Vagina (tissue), 2 donors: ENCODE results near the gene ASCC2. TPM values are rescaled to one million over a fixed set of nuclear protein-coding genes. Genes with fewer than 3 reads are reported as not detected.

Experiments used
- DNase-seq, 2 donors: peaks; one replicate each; pipeline ENCODE4 v3.0.0-alpha.2; 2017; ENCODE audit errors: extremely low spot score in 2 of 2
- H3K27ac ChIP-seq: fragments of 200-600 bp; sonication (generic); one replicate; pipeline ENCODE4 v1.5.1; 2019
- H3K27me3 ChIP-seq: fragments of 200-600 bp; sonication (generic); one replicate; pipeline ENCODE4 v1.5.1; 2019
- H3K36me3 ChIP-seq, 2 donors: fragments of 200-600 bp; sonication (generic); one replicate each; pipeline ENCODE4 v1.5.1; 2017 to 2019
- H3K4me1 ChIP-seq: fragments of 200-600 bp; sonication (generic); one replicate; pipeline ENCODE4 v1.5.1; 2019
- H3K4me3 ChIP-seq, 2 donors: fragments of 200-600 bp; sonication (generic); 1 replicate in 1 of 2; 2 replicates in 1 of 2; pipeline ENCODE4 v1.5.1; 2016 to 2019
- H3K9me3 ChIP-seq: fragments of 200-600 bp; sonication (generic); one replicate; pipeline ENCODE4 v1.5.1; 2019
- POLR2A ChIP-seq, 2 donors: fragments of 450-650 bp; IDR thresholded peaks; one replicate each; pipeline ENCODE4 v1.6.1; 2017; ENCODE audit warnings: antibody characterized with exemption in 2 of 2, mild to moderate bottlenecking in 2 of 2, moderate library complexity in 2 of 2
- POLR2AphosphoS5 ChIP-seq, 2 donors: sonication (generic); formaldehyde crosslinking; IDR thresholded peaks; one replicate each; pipeline ENCODE4 v1.9.0; 2017; ENCODE audit warnings: antibody characterized with exemption in 2 of 2, mild to moderate bottlenecking in 2 of 2, low read depth in 1 of 2; ENCODE audit not compliant: insufficient read depth in 1 of 2
- intact Hi-C: fragments of 100-400 bp; cut with DNase I; formaldehyde crosslinking; loops from one replicate; pipeline ENCODE4 v1.15.1; 2023
- total RNA-seq: library from RNA; depleted of rRNA; stranded (reverse); fragments of >200 nt; gene quantifications from one replicate; pipeline ENCODE4 v1.2.3, GENCODE V29; 2016
- TF ChIP-seq, protein P1 (sequence below), 3 experiments: fragments of 450-650 bp in 2 of 3; fragments of 200-600 bp in 1 of 3; sonication (generic) in 1 of 3; IDR thresholded peaks; one replicate each; pipeline ENCODE4 v1.5.1; 2017 to 2019; ENCODE audit warnings: antibody characterized with exemption in 3 of 3, mild to moderate bottlenecking in 2 of 3, moderate library complexity in 2 of 3

The ASCC2 gene
- total RNA-seq, 1 donor from 2014 or later, result 62.6 TPM

DNA sequence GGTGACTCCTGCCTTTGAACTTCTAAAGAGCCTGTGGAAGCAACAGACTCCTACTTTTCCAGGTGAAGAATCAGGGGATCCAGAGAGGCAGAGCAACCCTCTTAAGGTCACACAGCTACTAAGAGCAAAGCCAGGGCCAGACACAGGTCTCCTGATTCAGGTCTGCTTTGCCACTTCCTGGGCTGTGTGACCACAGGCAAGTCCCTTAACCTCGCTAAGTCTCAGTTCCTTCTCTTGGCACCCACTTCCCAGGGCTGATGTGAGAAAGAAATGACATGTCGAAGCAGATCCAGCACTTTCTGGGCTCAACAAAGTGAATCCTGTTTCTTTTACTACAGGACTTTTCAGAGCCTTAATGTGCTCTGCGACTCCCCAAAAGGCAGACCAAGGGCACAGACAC lies 40.7 kb downstream of the ASCC2 start:
- H3K4me1 ChIP-seq, result peaks cover 33% of the 10 kb centered on the region
- no peak overlapping the region for H3K27ac ChIP-seq
- intact Hi-C loops, result no loop called here

DNA sequence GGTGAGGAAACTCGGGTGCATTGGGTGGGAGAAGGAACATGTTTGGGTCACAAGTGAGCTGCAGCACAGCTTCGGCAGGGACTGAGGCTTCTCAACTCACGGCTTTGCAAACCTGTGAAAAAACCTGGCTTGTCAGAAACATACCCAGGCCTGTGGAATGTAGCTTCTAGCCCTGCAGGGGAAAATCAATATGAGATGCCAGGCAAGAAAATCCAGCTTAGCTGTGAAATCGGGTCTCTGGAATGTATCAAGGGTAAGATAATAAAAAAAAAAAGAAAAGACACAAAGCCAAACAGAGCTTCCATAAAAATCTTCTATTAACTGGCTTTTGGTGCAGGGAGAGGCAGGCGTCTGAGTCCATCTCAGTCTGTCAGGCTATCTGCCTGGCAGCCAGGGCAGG lies 42.4 kb downstream of the ASCC2 start:
- peaks cover 0 to 45% of the 10 kb centered on the region in 2 donors for H3K36me3 ChIP-seq

More for the DNA sequence above, 40.7 kb downstream of the ASCC2 start:
- H3K36me3 ChIP-seq, result peaks cover 0 to 47% of the 10 kb centered on the region in 2 donors
- TF ChIP-seq, protein P1, sequence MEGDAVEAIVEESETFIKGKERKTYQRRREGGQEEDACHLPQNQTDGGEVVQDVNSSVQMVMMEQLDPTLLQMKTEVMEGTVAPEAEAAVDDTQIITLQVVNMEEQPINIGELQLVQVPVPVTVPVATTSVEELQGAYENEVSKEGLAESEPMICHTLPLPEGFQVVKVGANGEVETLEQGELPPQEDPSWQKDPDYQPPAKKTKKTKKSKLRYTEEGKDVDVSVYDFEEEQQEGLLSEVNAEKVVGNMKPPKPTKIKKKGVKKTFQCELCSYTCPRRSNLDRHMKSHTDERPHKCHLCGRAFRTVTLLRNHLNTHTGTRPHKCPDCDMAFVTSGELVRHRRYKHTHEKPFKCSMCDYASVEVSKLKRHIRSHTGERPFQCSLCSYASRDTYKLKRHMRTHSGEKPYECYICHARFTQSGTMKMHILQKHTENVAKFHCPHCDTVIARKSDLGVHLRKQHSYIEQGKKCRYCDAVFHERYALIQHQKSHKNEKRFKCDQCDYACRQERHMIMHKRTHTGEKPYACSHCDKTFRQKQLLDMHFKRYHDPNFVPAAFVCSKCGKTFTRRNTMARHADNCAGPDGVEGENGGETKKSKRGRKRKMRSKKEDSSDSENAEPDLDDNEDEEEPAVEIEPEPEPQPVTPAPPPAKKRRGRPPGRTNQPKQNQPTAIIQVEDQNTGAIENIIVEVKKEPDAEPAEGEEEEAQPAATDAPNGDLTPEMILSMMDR (IDR thresholded peaks at IDR 0.05), result no peak
- no peak for TF ChIP-seq POLR2AphosphoS5 (IDR thresholded peaks at IDR 0.05; ENCODE audit: insufficient read depth in 1 of 2, low read depth in 1 of 2)
- no peak for TF ChIP-seq POLR2A (IDR thresholded peaks at IDR 0.05)
- H3K27me3 ChIP-seq, result no peaks in the 10 kb centered on the region
- no peak for DNase-seq
- no peaks in the 10 kb centered on the region for H3K9me3 ChIP-seq
- no peak overlapping the region for H3K4me3 ChIP-seq

DNA sequence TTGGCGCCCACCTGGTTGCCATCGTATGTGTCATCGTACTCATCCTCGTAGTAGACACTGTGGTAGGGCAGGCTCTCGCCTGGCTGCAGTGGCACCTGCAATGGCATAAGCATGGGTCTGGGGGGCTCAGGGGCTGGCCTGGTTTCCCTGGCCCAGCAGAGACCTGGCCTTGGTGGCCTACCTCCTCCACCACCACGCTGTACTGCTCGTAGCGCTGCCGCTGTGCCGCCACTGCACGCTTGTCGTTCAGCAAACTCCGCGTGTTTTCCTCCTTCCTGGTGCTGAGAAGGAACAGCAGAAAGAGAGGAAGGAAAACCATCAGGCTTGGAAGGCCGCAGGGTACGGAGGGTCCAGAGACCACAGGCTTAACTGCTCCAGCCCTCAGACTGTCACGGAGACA lies 44.7 kb downstream of the ASCC2 start:
- no peak overlapping the region for H3K4me3 ChIP-seq
- TF ChIP-seq POLR2AphosphoS5 (IDR thresholded peaks at IDR 0.05; ENCODE audit: insufficient read depth in 1 of 2, low read depth in 1 of 2) (no peak), POLR2A (IDR thresholded peaks at IDR 0.05) (no peak)
- TF ChIP-seq, protein P1 (IDR thresholded peaks at IDR 0.05), result no peak
- intact Hi-C loops, result no loop called here
- peaks cover 0 to 60% of the 10 kb centered on the region in 2 donors for H3K36me3 ChIP-seq
- no peak overlapping the region for H3K27ac ChIP-seq
- no peaks in the 10 kb centered on the region for H3K9me3 ChIP-seq
- no peaks in the 10 kb centered on the region for H3K27me3 ChIP-seq
- no peak for DNase-seq
- peaks cover 15% of the 10 kb centered on the region for H3K4me1 ChIP-seq

More for the DNA sequence above, 42.4 kb downstream of the ASCC2 start:
- Histone ChIP-seq H3K27ac (no peak overlapping the region), H3K9me3 (no peaks in the 10 kb centered on the region), H3K27me3 (no peaks in the 10 kb centered on the region), H3K4me3 (no peak overlapping the region), H3K4me1 (peaks cover 33% of the 10 kb centered on the region)
- DNase-seq, result no peak
- TF ChIP-seq POLR2AphosphoS5 (IDR thresholded peaks at IDR 0.05; ENCODE audit: insufficient read depth in 1 of 2, low read depth in 1 of 2) (no peak), POLR2A (IDR thresholded peaks at IDR 0.05) (no peak)
- TF ChIP-seq, protein P1 (IDR thresholded peaks at IDR 0.05), result no peak
- intact Hi-C loops, result no loop called here

DNA sequence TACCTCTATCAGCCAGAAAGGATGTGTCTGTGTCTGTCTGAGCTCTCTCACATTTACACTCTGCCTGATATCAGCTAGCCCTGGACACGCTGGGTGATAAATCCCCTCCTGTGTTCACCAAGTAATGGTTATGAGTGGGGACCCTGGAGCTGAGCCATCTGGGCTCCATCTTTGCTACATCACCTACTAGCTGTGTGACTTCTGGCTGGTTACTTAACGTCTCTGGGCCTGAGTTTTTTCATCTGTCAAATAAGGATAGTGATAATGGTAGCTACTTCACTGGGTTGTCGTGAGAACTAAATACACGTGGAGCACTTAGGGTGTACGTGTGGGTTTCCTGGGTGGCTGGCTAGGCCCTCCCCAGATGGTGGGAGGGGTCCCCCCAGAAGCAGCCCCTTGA lies 48.0 kb downstream of the ASCC2 start:
- no peak overlapping the region for H3K27ac ChIP-seq
- H3K9me3 ChIP-seq, result no peaks in the 10 kb centered on the region
- TF ChIP-seq, protein P1 (IDR thresholded peaks at IDR 0.05), result no peak
- TF ChIP-seq POLR2AphosphoS5 (IDR thresholded peaks at IDR 0.05; ENCODE audit: insufficient read depth in 1 of 2, low read depth in 1 of 2) (no peak), POLR2A (IDR thresholded peaks at IDR 0.05) (no peak)
- H3K4me1 ChIP-seq, result peaks cover 4% of the 10 kb centered on the region
- H3K4me3 ChIP-seq, result no peak overlapping the region
- H3K36me3 ChIP-seq, result peaks cover 0 to 58% of the 10 kb centered on the region in 2 donors
- H3K27me3 ChIP-seq, result no peaks in the 10 kb centered on the region
- no peak for DNase-seq
- intact Hi-C loops, result no loop called here

DNA sequence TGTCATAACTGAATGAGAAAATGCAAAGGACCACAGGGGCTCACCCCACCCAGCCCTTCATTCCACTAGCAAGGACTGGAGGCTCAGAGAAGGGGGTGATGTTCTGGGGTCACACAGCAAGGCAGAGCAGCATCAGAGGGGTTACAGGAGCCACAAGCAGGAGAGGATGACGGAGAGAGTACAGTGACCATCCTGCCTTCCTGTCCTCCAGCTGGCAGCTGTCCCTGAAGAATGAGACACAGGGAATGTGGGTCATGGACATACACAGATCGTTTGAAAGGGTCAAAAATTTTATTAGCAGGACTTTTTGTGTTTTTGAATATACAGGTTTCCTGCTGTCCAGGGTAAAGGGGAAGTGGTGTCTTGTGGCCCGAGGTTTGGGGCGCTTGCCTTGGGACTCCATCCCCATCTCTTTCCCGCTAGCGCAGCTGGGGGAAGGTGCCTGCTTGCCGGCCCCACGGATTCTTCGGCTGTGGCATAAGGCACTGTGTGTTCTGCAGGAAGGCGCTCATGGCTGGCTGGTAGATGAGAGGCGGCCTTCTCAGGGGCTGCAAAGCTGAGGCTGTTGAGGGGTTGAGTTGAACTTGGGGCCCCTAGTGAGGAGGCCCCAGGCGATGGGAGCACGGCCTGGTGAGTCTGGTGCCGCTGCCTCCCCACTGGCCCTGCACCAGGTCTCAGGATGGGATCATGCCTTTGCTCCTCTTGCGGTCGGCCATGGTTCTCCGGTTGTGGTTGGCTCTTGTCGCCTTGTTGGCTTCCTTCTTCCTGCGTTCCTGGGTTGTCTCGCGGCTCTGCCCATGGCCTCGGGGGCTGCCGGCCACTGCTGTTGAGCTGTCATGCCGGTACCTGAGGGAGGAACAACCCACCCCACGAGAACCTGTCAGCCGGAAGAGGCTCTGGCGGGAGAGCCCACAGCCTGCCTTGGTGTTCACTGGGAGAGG lies 49.5 kb downstream of the ASCC2 start:
- no peak overlapping the region for H3K27ac ChIP-seq
- H3K27me3 ChIP-seq, result no peaks in the 10 kb centered on the region
- H3K9me3 ChIP-seq, result no peaks in the 10 kb centered on the region
- peaks cover 0 to 56% of the 10 kb centered on the region in 2 donors for H3K36me3 ChIP-seq
- intact Hi-C loops, result no loop called here
- TF ChIP-seq POLR2AphosphoS5 (IDR thresholded peaks at IDR 0.05; ENCODE audit: insufficient read depth in 1 of 2, low read depth in 1 of 2) (no peak), POLR2A (IDR thresholded peaks at IDR 0.05) (no peak)
- TF ChIP-seq, protein P1 (IDR thresholded peaks at IDR 0.05), result no peak
- peaks cover 15% of the 10 kb centered on the region for H3K4me1 ChIP-seq
- DNase-seq, result no peak
- no peak overlapping the region for H3K4me3 ChIP-seq
